HepG2 (cell line): ENCODE data around the gene PSMB3. TPM values are rescaled to one million over a fixed set of nuclear protein-coding genes. Genes with fewer than 3 reads are reported as not detected.

Source experiments
- ARNT ChIP-seq: fragments of 450-650 bp; IDR thresholded peaks from 2 replicates; pipeline ENCODE4 v1.6.1; 2017
- NR1H2 ChIP-seq: sonication (generic); formaldehyde crosslinking; IDR thresholded peaks from 2 replicates; pipeline ENCODE4 v1.8.1; 2022; ENCODE audit warnings: low read depth, missing genetic modification reagents, borderline replicate concordance
- PRDM15 ChIP-seq: sonication (generic); formaldehyde crosslinking; IDR thresholded peaks from 2 replicates; pipeline ENCODE4 v1.4.0; 2020; ENCODE audit warnings: missing genetic modification reagents
- RCOR2 ChIP-seq: IDR thresholded peaks from 2 replicates; pipeline ENCODE4 v1.6.1; 2016; ENCODE audit warnings: missing biosample characterization, missing genetic modification reagents
- SALL2 ChIP-seq: sonication (generic); formaldehyde crosslinking; IDR thresholded peaks from 2 replicates; pipeline ENCODE4 v1.8.1; 2023; ENCODE audit warnings: mild to moderate bottlenecking, missing genetic modification reagents, inconsistent platforms
- SNAPC5 ChIP-seq: sonication (generic); formaldehyde crosslinking; IDR thresholded peaks from 2 replicates; pipeline ENCODE4 v1.8.1; 2023; ENCODE audit warnings: mild to moderate bottlenecking, missing genetic modification reagents, borderline replicate concordance
- SRSF4 ChIP-seq: fragments of 200-400 bp; formaldehyde crosslinking; IDR thresholded peaks from one replicate; pipeline ENCODE4 v1.6.1; 2018; ENCODE audit warnings: mild to moderate bottlenecking, low read depth, low read length, moderate library complexity; ENCODE audit not compliant: poor library complexity, severe bottlenecking
- TEAD3 ChIP-seq: optimal IDR thresholded peaks from 2 replicates; pipeline ENCODE3; 2016; ENCODE audit warnings: borderline replicate concordance
- ZNF138 ChIP-seq: sonication (generic); formaldehyde crosslinking; IDR thresholded peaks from 2 replicates; pipeline ENCODE4 v1.5.0; 2020; ENCODE audit warnings: mild to moderate bottlenecking, low read depth, missing genetic modification reagents
- ZNF33B ChIP-seq: sonication (generic); formaldehyde crosslinking; IDR thresholded peaks from 2 replicates; pipeline ENCODE4 v1.5.1; 2020; ENCODE audit warnings: mild to moderate bottlenecking, missing genetic modification reagents
- ZNF556 ChIP-seq: sonication (generic); formaldehyde crosslinking; IDR thresholded peaks from 2 replicates; pipeline ENCODE4 v1.4.0; 2020; ENCODE audit warnings: mild to moderate bottlenecking, missing genetic modification reagents, borderline replicate concordance
- ZXDC ChIP-seq: sonication (generic); formaldehyde crosslinking; IDR thresholded peaks from 2 replicates; pipeline ENCODE4 v1.5.0; 2020; ENCODE audit warnings: mild to moderate bottlenecking, missing genetic modification reagents
- polyA plus RNA-seq, 8 experiments: library from polyadenylated mRNA; depleted of rRNA in 3 of 8; stranded (reverse) in 7 of 8; unstranded in 1 of 8; fragments of >200 nt; fragmentation: Illumina TruSeq in 4 of 8; extraction: Trizol in 4 of 8; gene quantifications; 2 replicates each; pipeline versions ENCODE4 v1.2.1 to v1.2.3, GENCODE V29; 2011 to 2016; ENCODE audit warnings: low read depth in 4 of 8, missing spikeins in 1 of 8, mixed read lengths in 1 of 8; ENCODE audit not compliant: insufficient read depth in 1 of 8
- total RNA-seq, 5 experiments: library from RNA; depleted of rRNA; stranded (reverse); fragments of >200 nt; fragmentation: Illumina TruSeq; extraction: Trizol; gene quantifications; 2 replicates each; pipeline ENCODE4 v1.2.3, GENCODE V29; 2016; ENCODE audit warnings: low read depth in 1 of 5
- TF ChIP-seq, protein P1 (sequence below), 2 experiments: sonication (generic) in 1 of 2; formaldehyde crosslinking in 1 of 2; IDR thresholded peaks; 2 replicates each; pipeline versions ENCODE4 v1.5.1 to v1.6.1; 2011 to 2020; ENCODE audit warnings: borderline replicate concordance in 1 of 2, low read depth in 1 of 2, low read length in 1 of 2, mild to moderate bottlenecking in 1 of 2, missing genetic modification reagents in 1 of 2, moderate library complexity in 1 of 2
- TF ChIP-seq, protein P2 (sequence below): sonication (generic); formaldehyde crosslinking; IDR thresholded peaks from 2 replicates; pipeline ENCODE4 v1.4.0; 2020; ENCODE audit warnings: missing genetic modification reagents, borderline replicate concordance

PSMB3 gene
- total and polyA plus RNA-seq, 2 of the 13 experiments (the other 11 are each of a cell fraction or from before 2014, with no cell fraction given) = 366 to 517 TPM

DNA sequence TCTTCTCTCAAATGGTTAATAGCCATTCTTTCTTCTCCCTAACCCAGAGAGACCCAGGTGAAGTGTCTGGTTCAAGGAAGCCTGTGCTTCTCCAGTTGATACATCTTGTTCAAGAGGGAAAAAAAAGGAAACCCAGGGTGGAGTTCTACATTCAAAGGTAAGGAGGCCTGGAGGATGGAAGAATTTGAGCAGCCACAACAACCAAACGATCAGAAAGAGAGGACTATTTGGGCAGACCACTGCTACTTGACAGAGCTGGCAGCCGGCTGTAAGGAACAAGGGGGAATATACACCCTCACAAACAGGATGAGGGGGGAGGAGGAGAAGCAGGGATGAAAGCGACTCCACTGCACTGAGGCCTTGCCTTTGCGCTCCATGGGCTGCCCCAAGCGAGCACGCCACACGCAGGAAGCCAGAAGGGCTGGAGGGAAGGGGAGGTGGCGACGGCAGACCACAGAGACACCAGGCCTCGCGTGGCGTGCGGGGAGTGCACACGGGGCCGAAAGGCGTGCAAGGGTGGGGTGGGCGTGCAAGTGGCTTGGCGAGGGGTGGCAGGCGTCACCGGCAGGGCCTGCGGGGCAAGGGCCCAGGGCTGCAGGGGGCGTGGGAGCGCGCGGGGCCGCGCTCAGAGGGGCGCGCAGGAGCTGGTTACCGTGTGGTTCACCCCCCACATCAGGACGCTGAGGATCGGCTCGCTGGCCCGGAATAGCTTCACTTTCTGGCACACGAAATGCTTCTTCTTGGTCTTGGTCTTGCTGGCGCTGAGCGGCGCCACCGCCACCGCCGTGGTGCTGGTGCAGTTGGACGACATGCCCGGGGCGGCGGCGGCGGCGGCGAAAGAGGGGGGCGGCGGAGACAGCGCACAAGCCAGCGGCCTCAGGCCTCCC lies 46.3 kb downstream of the PSMB3 start (continued):
- TF ChIP-seq PRDM15 (no peak), NR1H2 (CRISPR knock-in tag) (no peak; the same call in 1 of the 2 replicates), RCOR2 (CRISPR knock-in tag) (no peak), TEAD3 (CRISPR knock-in tag) (no peak), SNAPC5 (CRISPR knock-in tag) (no peak), SALL2 (CRISPR knock-in tag) (no peak), SRSF4 (no peak), ZXDC (CRISPR knock-in tag) (peak; percentile 30; the same call in 1 of the 2 replicates), ZNF556 (CRISPR knock-in tag) (no peak), ARNT (no peak), ZNF138 (CRISPR knock-in tag) (0 out of 2 replicates have a peak, but pooled peaks have one; percentile 18), ZNF33B (CRISPR knock-in tag) (no peak)
- TF ChIP-seq, protein P1, sequence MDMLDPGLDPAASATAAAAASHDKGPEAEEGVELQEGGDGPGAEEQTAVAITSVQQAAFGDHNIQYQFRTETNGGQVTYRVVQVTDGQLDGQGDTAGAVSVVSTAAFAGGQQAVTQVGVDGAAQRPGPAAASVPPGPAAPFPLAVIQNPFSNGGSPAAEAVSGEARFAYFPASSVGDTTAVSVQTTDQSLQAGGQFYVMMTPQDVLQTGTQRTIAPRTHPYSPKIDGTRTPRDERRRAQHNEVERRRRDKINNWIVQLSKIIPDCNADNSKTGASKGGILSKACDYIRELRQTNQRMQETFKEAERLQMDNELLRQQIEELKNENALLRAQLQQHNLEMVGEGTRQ (IDR thresholded peaks at IDR 0.05; ENCODE audit: low read depth, low read length) = no peak
- TF ChIP-seq, protein P1 (CRISPR knock-in tag; IDR thresholded peaks at IDR 0.05; ENCODE audit: borderline replicate concordance) = no peak; the same call in 1 of the 2 replicates
- TF ChIP-seq, protein P2, sequence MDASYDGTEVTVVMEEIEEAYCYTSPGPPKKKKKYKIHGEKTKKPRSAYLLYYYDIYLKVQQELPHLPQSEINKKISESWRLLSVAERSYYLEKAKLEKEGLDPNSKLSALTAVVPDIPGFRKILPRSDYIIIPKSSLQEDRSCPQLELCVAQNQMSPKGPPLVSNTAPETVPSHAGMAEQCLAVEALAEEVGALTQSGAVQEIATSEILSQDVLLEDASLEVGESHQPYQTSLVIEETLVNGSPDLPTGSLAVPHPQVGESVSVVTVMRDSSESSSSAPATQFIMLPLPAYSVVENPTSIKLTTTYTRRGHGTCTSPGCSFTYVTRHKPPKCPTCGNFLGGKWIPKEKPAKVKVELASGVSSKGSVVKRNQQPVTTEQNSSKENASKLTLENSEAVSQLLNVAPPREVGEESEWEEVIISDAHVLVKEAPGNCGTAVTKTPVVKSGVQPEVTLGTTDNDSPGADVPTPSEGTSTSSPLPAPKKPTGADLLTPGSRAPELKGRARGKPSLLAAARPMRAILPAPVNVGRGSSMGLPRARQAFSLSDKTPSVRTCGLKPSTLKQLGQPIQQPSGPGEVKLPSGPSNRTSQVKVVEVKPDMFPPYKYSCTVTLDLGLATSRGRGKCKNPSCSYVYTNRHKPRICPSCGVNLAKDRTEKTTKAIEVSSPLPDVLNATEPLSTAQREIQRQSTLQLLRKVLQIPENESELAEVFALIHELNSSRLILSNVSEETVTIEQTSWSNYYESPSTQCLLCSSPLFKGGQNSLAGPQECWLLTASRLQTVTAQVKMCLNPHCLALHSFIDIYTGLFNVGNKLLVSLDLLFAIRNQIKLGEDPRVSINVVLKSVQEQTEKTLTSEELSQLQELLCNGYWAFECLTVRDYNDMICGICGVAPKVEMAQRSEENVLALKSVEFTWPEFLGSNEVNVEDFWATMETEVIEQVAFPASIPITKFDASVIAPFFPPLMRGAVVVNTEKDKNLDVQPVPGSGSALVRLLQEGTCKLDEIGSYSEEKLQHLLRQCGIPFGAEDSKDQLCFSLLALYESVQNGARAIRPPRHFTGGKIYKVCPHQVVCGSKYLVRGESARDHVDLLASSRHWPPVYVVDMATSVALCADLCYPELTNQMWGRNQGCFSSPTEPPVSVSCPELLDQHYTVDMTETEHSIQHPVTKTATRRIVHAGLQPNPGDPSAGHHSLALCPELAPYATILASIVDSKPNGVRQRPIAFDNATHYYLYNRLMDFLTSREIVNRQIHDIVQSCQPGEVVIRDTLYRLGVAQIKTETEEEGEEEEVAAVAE = no peak
